GM12801 (cell line): ENCODE results near the gene COMMD7.

Experiments used
- TF ChIP-seq, protein P1 (sequence below): IDR thresholded peaks from one replicate; pipeline ENCODE4 v1.5.1; 2011; ENCODE audit warnings: control low read depth; ENCODE audit not compliant: insufficient read length; ENCODE audit errors: extremely low read depth

COMMD7 gene

DNA sequence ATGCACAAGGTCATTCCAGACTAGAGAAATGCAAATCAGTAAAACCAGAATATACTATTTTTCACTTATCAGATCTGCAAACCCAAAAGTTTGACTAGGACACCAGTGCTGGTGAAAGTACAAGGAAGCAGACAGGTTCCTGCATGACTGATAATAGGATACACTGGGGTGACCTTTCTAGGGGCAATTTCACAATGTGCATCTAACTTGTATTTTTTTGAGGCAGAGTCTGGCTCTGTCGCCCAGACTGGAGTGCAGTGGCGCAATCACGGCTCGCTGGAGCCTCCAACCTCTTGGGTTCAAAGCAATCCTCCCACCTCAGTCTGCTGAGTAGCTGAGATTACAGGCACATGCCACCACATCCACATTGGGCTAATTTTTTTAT, 11.4 kb downstream of the COMMD7 start:
- TF ChIP-seq, protein P1, sequence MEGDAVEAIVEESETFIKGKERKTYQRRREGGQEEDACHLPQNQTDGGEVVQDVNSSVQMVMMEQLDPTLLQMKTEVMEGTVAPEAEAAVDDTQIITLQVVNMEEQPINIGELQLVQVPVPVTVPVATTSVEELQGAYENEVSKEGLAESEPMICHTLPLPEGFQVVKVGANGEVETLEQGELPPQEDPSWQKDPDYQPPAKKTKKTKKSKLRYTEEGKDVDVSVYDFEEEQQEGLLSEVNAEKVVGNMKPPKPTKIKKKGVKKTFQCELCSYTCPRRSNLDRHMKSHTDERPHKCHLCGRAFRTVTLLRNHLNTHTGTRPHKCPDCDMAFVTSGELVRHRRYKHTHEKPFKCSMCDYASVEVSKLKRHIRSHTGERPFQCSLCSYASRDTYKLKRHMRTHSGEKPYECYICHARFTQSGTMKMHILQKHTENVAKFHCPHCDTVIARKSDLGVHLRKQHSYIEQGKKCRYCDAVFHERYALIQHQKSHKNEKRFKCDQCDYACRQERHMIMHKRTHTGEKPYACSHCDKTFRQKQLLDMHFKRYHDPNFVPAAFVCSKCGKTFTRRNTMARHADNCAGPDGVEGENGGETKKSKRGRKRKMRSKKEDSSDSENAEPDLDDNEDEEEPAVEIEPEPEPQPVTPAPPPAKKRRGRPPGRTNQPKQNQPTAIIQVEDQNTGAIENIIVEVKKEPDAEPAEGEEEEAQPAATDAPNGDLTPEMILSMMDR, result no peak

DNA sequence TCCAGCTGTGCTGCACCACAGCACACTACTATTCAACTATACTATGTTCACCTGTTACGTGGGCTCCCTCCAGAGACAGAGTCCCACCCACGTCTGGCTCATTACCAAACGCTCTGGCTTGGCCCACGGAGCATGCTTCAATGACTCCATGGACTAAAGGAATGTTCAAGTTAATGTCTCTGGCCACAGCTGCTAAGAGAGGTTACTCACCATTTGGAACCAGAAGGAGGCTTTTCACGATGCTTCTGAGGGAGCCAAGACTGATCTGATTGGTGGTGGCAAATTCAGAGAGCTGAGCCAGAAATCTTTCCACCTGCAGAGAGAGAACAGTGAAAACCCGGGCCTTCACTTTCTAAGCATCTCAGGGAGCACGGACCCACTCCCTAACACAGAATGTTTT, 15.6 kb downstream of the COMMD7 start:
- TF ChIP-seq, protein P1, result no peak

DNA sequence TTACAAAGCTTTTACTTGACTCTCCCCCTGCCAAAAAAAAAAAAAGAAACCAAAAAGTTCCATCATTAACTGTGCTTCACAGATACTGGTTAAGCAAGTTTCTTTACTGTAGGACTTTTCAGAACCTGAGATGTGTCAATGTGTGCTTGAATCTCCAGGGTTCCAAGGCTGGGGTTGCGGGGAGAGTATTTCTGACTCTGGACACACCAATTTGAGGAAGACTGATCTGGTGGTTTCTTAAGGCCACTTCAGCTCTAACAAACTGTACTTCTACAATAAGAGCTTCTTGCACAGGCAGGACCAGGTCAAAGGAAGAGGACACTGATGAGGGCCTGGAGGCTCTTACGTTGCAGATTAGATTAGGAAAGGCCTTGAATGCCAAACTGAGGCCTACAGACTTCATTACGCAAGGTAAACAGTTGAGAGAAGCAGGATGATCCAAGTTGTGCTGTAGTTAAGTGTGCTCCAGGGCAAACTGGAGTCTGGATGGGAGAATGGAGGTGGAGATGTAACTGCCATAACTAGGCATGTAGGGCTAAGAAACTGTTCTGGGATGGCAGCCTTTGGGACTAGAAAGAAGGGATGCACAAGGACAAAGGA, 24.4 kb downstream of the COMMD7 start:
- TF ChIP-seq, protein P1, result no peak

DNA sequence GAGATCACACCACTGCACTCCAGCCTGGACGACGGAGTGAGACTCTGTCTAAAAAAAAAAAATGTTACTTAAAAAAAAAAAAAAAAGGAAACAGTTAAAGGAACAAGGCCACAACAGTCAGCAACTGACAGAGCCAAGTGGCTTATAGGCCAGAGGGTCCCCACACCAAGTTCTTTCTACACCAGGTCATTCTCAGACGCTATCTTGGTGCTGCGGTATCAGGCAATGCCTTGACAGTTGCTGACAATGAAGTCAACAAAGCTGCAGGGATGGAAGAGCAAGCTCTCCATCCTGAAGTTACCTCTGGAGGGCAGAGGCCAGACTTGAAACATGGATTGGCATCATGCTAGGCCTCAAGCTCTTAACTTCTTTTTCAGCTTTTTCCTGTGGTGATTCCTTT, 31.9 kb downstream of the COMMD7 start:
- TF ChIP-seq, protein P1, result no peak

DNA sequence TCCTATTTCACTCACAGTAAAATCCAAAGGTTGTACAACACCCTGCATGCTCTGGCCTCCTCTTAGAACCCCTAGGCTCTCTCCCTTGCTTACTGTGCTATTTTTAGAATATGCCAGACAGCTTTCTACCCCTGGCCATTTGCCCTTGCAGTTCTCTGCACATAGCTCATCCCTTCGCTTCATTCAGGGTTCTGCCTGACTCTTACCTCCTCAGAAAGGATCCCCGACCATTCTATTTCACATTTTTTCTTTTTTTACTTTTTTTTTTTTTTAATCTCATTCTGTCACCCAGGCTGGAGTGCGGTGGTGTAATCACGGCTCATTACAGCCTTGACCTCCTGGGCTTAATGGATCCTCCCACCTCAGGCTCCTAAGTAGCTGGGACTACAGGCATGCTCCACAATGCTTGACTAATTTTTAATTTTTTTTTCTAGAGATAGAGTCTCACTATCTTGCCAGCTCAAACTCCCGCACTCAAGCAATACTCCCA, 33.6 kb downstream of the COMMD7 start:
- TF ChIP-seq, protein P1, result no peak

DNA sequence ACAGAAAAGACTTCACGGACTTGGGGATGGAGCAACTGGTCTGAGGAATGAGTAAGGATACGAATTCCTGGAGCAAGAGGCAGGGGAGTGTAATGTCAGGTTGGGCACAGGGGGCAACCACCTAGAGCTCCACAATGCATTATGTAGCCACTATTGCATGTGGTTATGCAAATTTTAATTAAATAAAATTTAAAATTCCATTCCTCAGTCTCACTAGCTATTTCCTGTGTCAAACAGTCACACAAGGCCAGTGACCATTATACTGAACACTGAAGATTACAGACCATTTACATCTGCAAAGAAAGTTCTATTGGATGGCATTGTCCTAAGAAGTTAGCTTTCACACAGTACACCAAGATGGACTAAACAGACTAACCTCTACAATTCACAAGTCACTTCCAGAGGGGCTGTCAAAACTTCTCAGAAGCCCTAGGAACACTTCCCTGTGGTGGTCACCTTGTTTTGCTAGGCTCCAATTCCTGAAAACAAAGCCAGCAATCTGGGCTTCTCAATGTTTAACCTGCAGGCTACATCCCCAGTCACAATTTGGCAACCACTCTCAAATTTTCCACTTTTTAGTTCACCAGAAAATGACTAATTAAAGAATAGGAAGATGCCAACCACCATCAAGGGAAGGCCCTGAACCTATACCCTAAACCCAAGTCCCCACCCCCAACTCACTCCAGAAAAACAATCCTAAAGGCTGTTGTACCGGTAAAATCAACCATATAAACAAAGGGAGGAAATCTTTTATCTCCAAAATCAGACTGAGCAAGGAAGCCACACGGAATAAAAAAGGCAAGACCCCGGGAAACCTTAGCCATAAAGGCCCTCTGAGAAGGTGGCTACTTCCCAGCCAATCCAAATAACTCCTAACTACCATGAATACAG, 35.3 kb downstream of the COMMD7 start:
- TF ChIP-seq, protein P1, result no peak

DNA sequence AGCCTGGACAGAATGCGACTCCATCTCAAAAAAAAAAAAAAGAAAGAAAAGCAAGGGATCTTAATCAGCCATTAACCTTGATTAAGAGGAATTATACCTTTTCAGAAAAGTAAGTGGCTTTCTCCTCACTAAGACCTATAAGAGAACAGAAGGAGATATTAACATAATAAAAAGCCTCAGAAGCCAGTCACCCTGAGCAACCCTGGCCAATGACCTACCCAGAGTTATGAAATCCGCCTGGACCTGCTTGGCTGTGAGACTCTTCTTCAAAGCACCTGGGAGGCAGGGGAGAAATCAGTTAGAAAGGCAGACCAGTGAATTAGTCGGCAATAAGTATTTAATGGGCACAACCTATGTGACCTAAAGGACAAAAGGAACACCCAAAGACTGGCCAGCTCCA, 36.8 kb downstream of the COMMD7 start:
- TF ChIP-seq, protein P1, result no peak
